ENCODE data around the gene ACTR3. TPM values are rescaled to one million over a fixed set of nuclear protein-coding genes. Genes with fewer than 3 reads are reported as not detected.

The ACTR3 gene
- total and polyA plus RNA-seq, 2 donors: 119 to 391 TPM

DNA sequence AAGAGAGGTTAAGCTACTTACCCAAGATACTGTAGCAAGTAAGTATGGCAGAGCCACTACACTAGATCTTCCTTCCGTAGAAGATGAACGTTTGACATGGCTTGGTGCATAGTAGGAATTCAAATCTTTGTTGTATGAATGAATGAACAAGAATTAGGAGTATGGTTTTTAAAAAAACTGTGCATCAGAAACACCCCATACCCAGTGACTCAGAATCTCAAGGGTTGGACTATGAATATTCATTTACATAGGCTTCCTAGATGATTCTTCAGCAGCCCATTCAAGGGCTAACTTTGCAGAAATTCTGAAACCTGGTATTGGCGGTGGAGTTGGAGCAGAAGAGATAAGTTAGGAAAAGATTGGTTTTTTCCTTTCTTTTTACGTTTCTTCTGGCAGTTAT lies 5.4 kb downstream of the ACTR3 start:
- Histone ChIP-seq H3K27ac (ENCODE audit: low read depth in 1 of 2, low read length in 1 of 2) (no peak overlapping the region), H3K4me3 (ENCODE audit: low read length in 2 of 2) (no peak overlapping the region), H3K27me3 (ENCODE audit: control insufficient read depth in 2 of 2, insufficient read depth in 1 of 2, low read length in 1 of 2) (no peaks in the 10 kb centered on the region), H3K9me3 (ENCODE audit: control insufficient read depth in 2 of 2, insufficient read depth in 1 of 2, low read length in 1 of 2) (no peaks in the 10 kb centered on the region), H3K4me1 (ENCODE audit: control insufficient read depth in 2 of 2, insufficient read depth in 2 of 2, low read length in 2 of 2) (peaks cover 4 to 7% of the 10 kb centered on the region in 2 donors), H3K36me3 (ENCODE audit: control insufficient read depth in 2 of 2, insufficient read depth in 2 of 2, low read length in 1 of 2) (peaks cover 0 to 16% of the 10 kb centered on the region in 2 donors)
- 92% methylated on average over 4 of the region's 4 CpGs for WGBS
- no peak for DNase-seq (ENCODE audit: low read depth in 6 of 9, low spot score in 9 of 9)

DNA sequence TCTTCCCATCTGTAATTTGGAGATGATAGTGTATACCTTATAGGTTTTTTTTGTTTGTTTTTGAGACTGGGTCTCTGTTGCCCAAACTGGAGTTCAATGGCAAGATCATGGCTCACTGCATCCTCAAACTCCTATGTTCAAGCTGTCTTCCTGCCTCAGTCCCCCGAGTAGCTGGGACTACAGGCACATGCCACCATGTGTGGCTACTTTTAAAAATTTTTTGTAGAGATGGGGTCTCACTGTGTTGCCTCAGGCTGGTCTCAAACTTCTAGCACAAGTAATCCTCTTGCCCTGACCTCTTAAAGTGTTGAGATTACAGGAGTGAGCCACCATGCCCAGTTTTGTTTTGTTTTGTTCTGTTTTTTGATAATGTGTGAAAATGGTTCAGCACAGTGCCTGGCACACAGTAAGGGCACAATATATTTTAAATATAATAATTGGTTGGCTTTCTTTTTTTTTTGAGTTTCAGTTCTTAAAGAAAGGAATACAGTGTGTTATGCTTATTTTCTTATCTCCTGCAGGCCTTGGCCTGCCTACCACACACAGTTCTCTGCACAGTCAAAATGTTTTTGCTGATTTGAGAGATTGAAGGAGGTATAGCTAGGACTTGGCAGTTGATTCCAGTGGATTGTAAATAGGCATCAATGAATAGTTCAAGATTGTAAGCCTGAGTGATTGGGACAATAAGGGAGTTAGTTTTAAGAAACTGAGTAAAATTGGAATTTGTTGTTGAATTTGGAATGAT lies 6.1 kb downstream of the ACTR3 start:
- Histone ChIP-seq H3K36me3 (ENCODE audit: control insufficient read depth in 2 of 2, insufficient read depth in 2 of 2, low read length in 1 of 2) (peaks cover 0 to 16% of the 10 kb centered on the region in 2 donors), H3K4me3 (ENCODE audit: low read length in 2 of 2) (no peak overlapping the region), H3K27ac (ENCODE audit: low read depth in 1 of 2, low read length in 1 of 2) (no peak overlapping the region), H3K9me3 (ENCODE audit: control insufficient read depth in 2 of 2, insufficient read depth in 1 of 2, low read length in 1 of 2) (no peaks in the 10 kb centered on the region), H3K4me1 (ENCODE audit: control insufficient read depth in 2 of 2, insufficient read depth in 2 of 2, low read length in 2 of 2) (peaks cover 4 to 7% of the 10 kb centered on the region in 2 donors), H3K27me3 (ENCODE audit: control insufficient read depth in 2 of 2, insufficient read depth in 1 of 2, low read length in 1 of 2) (no peaks in the 10 kb centered on the region)
- no peak for DNase-seq (ENCODE audit: low read depth in 6 of 9, low spot score in 9 of 9)
- 83% methylated on average over 1 of the region's 1 CpG for WGBS

DNA sequence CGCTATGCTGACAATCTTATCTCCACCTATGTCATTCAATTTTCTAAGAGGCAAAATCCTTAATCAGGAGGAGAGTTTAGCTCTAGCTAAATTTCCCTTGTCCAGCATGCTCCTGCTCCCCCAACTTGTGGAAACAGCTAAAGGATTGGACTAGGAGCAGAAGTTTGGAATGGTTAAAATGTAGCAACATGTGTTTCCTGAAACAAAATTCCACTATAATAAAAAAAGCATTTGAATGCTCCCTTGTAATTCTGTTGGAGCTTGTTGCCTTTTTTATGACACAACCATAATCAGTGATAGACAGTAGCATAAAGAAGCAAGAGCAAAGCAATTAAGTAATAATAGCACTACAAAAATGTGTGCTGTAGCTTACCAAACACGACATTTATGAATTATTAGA lies 6.9 kb downstream of the ACTR3 start:
- 73% methylated on average over 2 of the region's 2 CpGs for WGBS
- DNase-seq (ENCODE audit: low read depth in 6 of 9, low spot score in 9 of 9): no peak
- H3K4me1 ChIP-seq (ENCODE audit: control insufficient read depth in 2 of 2, insufficient read depth in 2 of 2, low read length in 2 of 2): peaks cover 4 to 7% of the 10 kb centered on the region in 2 donors

DNA sequence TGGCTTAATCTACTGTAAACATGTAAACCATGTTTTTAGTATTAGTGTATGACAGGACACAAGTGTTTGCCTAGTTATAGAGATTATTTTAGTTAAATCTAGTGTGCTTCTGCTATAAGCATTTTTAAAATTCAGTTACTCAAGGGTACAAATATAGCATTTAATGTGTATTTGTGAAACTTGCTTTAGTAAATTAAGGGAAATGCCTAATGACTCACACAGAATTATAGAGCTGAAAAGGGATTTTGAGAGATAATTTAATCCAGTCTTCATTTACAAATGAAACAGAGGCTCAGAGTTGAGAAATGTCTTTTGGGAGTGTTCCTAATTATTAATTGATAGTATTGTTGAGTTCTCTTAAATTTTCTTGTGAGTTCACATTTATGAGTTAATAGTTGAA lies 8.2 kb downstream of the ACTR3 start:
- no peaks in the 10 kb centered on the region for H3K27me3 ChIP-seq (ENCODE audit: control insufficient read depth in 2 of 2, insufficient read depth in 1 of 2, low read length in 1 of 2)
- H3K36me3 ChIP-seq (ENCODE audit: control insufficient read depth in 2 of 2, insufficient read depth in 2 of 2, low read length in 1 of 2): peaks cover 0 to 16% of the 10 kb centered on the region in 2 donors
- no peaks in the 10 kb centered on the region for H3K9me3 ChIP-seq (ENCODE audit: control insufficient read depth in 2 of 2, insufficient read depth in 1 of 2, low read length in 1 of 2)
- no peak for DNase-seq (ENCODE audit: low read depth in 6 of 9, low spot score in 9 of 9)
- no peak overlapping the region for H3K4me3 ChIP-seq (ENCODE audit: low read length in 2 of 2)
- H3K27ac ChIP-seq (ENCODE audit: low read depth in 1 of 2, low read length in 1 of 2): no peak overlapping the region
- H3K4me1 ChIP-seq (ENCODE audit: control insufficient read depth in 2 of 2, insufficient read depth in 2 of 2, low read length in 2 of 2): peaks cover 4 to 5% of the 10 kb centered on the region in 2 donors

More for the DNA sequence above, 6.9 kb downstream of the ACTR3 start:
- Histone ChIP-seq H3K36me3 (ENCODE audit: control insufficient read depth in 2 of 2, insufficient read depth in 2 of 2, low read length in 1 of 2) (peaks cover 0 to 16% of the 10 kb centered on the region in 2 donors), H3K4me3 (ENCODE audit: low read length in 2 of 2) (no peak overlapping the region), H3K27me3 (ENCODE audit: control insufficient read depth in 2 of 2, insufficient read depth in 1 of 2, low read length in 1 of 2) (no peaks in the 10 kb centered on the region), H3K9me3 (ENCODE audit: control insufficient read depth in 2 of 2, insufficient read depth in 1 of 2, low read length in 1 of 2) (no peaks in the 10 kb centered on the region), H3K27ac (ENCODE audit: low read depth in 1 of 2, low read length in 1 of 2) (no peak overlapping the region)

DNA sequence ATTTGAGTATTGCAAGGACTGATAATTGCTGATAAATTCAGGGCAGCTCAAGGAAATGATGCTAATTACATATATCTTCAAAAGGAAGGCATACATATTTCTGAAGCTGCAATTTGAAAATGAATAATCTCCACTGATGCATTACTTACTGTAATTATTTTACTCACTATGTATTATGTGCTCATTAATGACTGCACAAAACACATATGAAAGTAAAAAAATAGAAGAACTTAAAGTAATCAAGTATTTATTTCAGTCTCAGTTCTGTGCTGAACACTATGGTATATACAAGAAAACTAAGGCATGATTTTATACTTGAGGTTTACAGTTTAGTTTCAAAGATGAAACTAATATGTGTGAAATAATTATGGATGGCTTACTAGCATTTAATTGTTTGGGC lies 9.3 kb downstream of the ACTR3 start:
- DNase-seq (ENCODE audit: low read depth in 6 of 9, low spot score in 9 of 9): no peak
- H3K36me3 ChIP-seq (ENCODE audit: control insufficient read depth in 2 of 2, insufficient read depth in 2 of 2, low read length in 1 of 2): peaks cover 0 to 15% of the 10 kb centered on the region in 2 donors
- no peaks in the 10 kb centered on the region for H3K27me3 ChIP-seq (ENCODE audit: control insufficient read depth in 2 of 2, insufficient read depth in 1 of 2, low read length in 1 of 2)
- H3K9me3 ChIP-seq (ENCODE audit: control insufficient read depth in 2 of 2, insufficient read depth in 1 of 2, low read length in 1 of 2): no peaks in the 10 kb centered on the region
- no peak overlapping the region for H3K27ac ChIP-seq (ENCODE audit: low read depth in 1 of 2, low read length in 1 of 2)
- no peak overlapping the region for H3K4me3 ChIP-seq (ENCODE audit: low read length in 2 of 2)
- H3K4me1 ChIP-seq (ENCODE audit: control insufficient read depth in 2 of 2, insufficient read depth in 2 of 2, low read length in 2 of 2): peaks cover 5 to 7% of the 10 kb centered on the region in 2 donors

DNA sequence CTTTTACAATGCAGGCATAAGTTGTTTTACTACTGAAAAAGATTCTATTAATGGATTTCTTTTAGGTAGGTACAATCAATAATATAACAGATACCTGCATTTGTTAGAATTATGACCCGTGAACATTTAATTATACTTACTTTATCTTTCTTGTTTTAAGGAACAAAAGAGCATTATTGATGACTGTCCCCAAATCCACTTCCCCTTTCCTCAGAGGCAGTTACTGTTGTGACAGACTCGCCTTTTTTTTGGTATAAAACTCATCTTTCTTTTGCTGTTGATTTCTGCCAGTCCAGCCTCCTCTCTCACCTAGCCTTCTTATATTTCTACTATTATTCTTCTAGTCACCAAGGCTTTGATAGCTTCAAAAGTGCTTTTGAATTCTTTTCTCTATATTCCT lies 12.1 kb downstream of the ACTR3 start:
- H3K27ac ChIP-seq (ENCODE audit: low read depth in 1 of 2, low read length in 1 of 2): no peak overlapping the region
- H3K4me1 ChIP-seq (ENCODE audit: control insufficient read depth in 2 of 2, insufficient read depth in 2 of 2, low read length in 2 of 2): peaks cover 0 to 3% of the 10 kb centered on the region in 2 donors
- H3K27me3 ChIP-seq (ENCODE audit: control insufficient read depth in 2 of 2, insufficient read depth in 1 of 2, low read length in 1 of 2): no peaks in the 10 kb centered on the region
- H3K9me3 ChIP-seq (ENCODE audit: control insufficient read depth in 2 of 2, insufficient read depth in 1 of 2, low read length in 1 of 2): no peaks in the 10 kb centered on the region
- WGBS: 17% methylated on average over 2 of the region's 2 CpGs
- H3K4me3 ChIP-seq (ENCODE audit: low read length in 2 of 2): no peak overlapping the region
- no peak for DNase-seq (ENCODE audit: low read depth in 6 of 9, low spot score in 9 of 9)
- peaks cover 0 to 4% of the 10 kb centered on the region in 2 donors for H3K36me3 ChIP-seq (ENCODE audit: control insufficient read depth in 2 of 2, insufficient read depth in 2 of 2, low read length in 1 of 2)

DNA sequence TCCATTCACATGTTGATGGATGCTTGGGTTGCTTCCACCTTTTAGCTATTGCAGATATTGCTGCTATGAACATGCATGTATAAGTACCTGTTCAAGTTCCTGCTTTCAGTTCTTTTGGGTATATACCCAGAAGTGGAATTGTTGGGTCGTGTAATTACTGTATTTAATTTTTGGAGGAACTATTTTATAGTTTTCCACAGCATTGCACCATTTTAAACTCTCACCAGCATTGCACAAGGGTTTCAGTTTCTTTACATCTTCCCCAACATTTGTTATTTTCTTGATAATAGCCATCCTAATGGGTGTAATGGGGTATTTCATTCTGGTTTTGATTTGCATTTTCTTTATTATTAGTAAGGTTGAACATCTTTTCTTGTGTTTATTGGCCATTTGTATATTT lies 16.0 kb downstream of the ACTR3 start:
- Histone ChIP-seq H3K9me3 (ENCODE audit: control insufficient read depth in 2 of 2, insufficient read depth in 1 of 2, low read length in 1 of 2) (no peaks in the 10 kb centered on the region), H3K4me1 (ENCODE audit: control insufficient read depth in 2 of 2, insufficient read depth in 2 of 2, low read length in 2 of 2) (peaks cover 0 to 3% of the 10 kb centered on the region in 2 donors), H3K27ac (ENCODE audit: low read depth in 1 of 2, low read length in 1 of 2) (no peak overlapping the region), H3K36me3 (ENCODE audit: control insufficient read depth in 2 of 2, insufficient read depth in 2 of 2, low read length in 1 of 2) (peaks cover 0 to 5% of the 10 kb centered on the region in 2 donors), H3K27me3 (ENCODE audit: control insufficient read depth in 2 of 2, insufficient read depth in 1 of 2, low read length in 1 of 2) (no peaks in the 10 kb centered on the region), H3K4me3 (ENCODE audit: low read length in 2 of 2) (no peak overlapping the region)
- no peak for DNase-seq (ENCODE audit: low read depth in 6 of 9, low spot score in 9 of 9)
- WGBS: 94% methylated on average over 1 of the region's 1 CpG

DNA sequence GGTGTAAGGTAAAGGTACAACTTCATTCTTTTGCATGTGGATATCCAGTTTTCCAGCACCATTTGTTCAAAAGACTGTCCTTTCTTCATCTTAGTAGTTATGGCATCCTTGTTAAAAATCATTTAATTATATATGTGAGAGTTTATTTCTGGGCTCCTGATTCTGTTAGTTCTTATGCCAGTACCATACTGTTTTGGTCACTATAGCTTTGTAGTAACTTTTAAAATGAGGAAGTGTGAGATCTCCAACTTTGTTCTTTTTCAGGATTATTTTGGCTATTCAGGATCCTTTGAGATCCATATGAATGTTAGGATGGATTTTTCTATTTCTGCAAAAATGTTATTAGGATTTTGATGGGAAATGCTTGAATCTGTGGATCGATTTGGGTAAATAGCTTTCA lies 16.8 kb downstream of the ACTR3 start:
- H3K36me3 ChIP-seq (ENCODE audit: control insufficient read depth in 2 of 2, insufficient read depth in 2 of 2, low read length in 1 of 2): peaks cover 0 to 5% of the 10 kb centered on the region in 2 donors
- no peaks in the 10 kb centered on the region for H3K9me3 ChIP-seq (ENCODE audit: control insufficient read depth in 2 of 2, insufficient read depth in 1 of 2, low read length in 1 of 2)
- H3K27ac ChIP-seq (ENCODE audit: low read depth in 1 of 2, low read length in 1 of 2): no peak overlapping the region
- no peak for DNase-seq (ENCODE audit: low read depth in 6 of 9, low spot score in 9 of 9)
- peaks cover 0 to 3% of the 10 kb centered on the region in 2 donors for H3K4me1 ChIP-seq (ENCODE audit: control insufficient read depth in 2 of 2, insufficient read depth in 2 of 2, low read length in 2 of 2)
- H3K27me3 ChIP-seq (ENCODE audit: control insufficient read depth in 2 of 2, insufficient read depth in 1 of 2, low read length in 1 of 2): no peaks in the 10 kb centered on the region
- WGBS: 100% methylated on average over 1 of the region's 1 CpG
- no peak overlapping the region for H3K4me3 ChIP-seq (ENCODE audit: low read length in 2 of 2)

DNA sequence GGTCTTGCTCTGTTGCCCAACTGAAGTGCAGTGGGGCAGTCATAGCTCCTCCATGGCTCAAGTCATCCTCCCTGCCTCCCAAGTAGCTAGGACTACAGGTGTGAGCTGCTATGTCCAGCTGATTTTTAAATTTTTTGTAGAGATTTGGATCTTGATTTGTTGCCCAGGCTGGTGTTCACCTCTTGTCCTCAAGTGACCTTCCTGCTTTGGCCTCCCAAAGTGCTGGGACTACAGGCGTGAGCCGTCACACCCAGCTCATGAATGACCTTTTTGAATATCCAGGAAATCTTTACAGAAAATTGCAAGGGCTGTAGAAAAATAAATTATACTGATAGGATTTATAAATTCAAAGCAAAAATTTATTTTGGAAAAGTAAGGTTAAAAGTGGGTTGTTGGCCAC lies 17.4 kb downstream of the ACTR3 start:
- peaks cover 0 to 5% of the 10 kb centered on the region in 2 donors for H3K36me3 ChIP-seq (ENCODE audit: control insufficient read depth in 2 of 2, insufficient read depth in 2 of 2, low read length in 1 of 2)
- 97% methylated on average over 2 of the region's 2 CpGs for WGBS
- no peaks in the 10 kb centered on the region for H3K27me3 ChIP-seq (ENCODE audit: control insufficient read depth in 2 of 2, insufficient read depth in 1 of 2, low read length in 1 of 2)
- H3K4me1 ChIP-seq (ENCODE audit: control insufficient read depth in 2 of 2, insufficient read depth in 2 of 2, low read length in 2 of 2): peaks cover 0 to 3% of the 10 kb centered on the region in 2 donors
- H3K9me3 ChIP-seq (ENCODE audit: control insufficient read depth in 2 of 2, insufficient read depth in 1 of 2, low read length in 1 of 2): no peaks in the 10 kb centered on the region
- no peak overlapping the region for H3K4me3 ChIP-seq (ENCODE audit: low read length in 2 of 2)
- no peak overlapping the region for H3K27ac ChIP-seq (ENCODE audit: low read depth in 1 of 2, low read length in 1 of 2)
- DNase-seq (ENCODE audit: low read depth in 6 of 9, low spot score in 9 of 9): no peak
